Activated CD8-positive, alpha-beta T cell treated with anti-CD3 and anti-CD28 coated beads, Interleukin-2, amount 10 ng/mL, durations not matched to agents 7 days and 5 days (primary cell): ENCODE measurements around the gene SEMA5A. TPM values are rescaled to one million over a fixed set of nuclear protein-coding genes. Genes with fewer than 3 reads are reported as not detected.

ENCODE experiments used
- ATAC-seq: fragments of 150-1000 bp; cut with Tn5 transposase; one replicate; pipeline ENCODE4 v1.10.0; 2021; ENCODE audit warnings: moderate library complexity
- CTCF ChIA-PET: fragments of 350-600 bp; sonication (Branson Sonifier 250); formaldehyde crosslinking; loops from one replicate; lab custom pipeline; 2021; ENCODE audit warnings: antibody characterized with exemption; lab: Charles Lee
- POLR2A ChIA-PET: fragments of 350-600 bp; sonication (Branson Sonifier 250); formaldehyde crosslinking; loops from one replicate; lab custom pipeline; 2021; ENCODE audit warnings: antibody characterized with exemption; lab: Charles Lee
- DNase-seq: peaks from one replicate; pipeline ENCODE4 v3.0.0-alpha.2; 2020
- H3K27ac Mint-ChIP-seq: one replicate; pipeline ENCODE4 v1.8.0; 2021; ENCODE audit warnings: mild to moderate bottlenecking, mixed read lengths
- H3K27me3 Mint-ChIP-seq: one replicate; pipeline ENCODE4 v1.8.0; 2021; ENCODE audit warnings: low read depth, mixed read lengths
- H3K36me3 Mint-ChIP-seq: one replicate; pipeline ENCODE4 v1.8.0; 2021; ENCODE audit warnings: low read depth, mixed read lengths
- H3K4me1 Mint-ChIP-seq: one replicate; pipeline ENCODE4 v1.8.0; 2021; ENCODE audit warnings: low read depth, mixed read lengths
- H3K4me3 Mint-ChIP-seq: one replicate; pipeline ENCODE4 v1.8.0; 2021; ENCODE audit warnings: mild to moderate bottlenecking, mixed read lengths
- H3K9me3 Mint-ChIP-seq: one replicate; pipeline ENCODE4 v1.8.0; 2022; ENCODE audit warnings: mixed read lengths; ENCODE audit not compliant: insufficient read depth
- total RNA-seq, 2 experiments: library from RNA; stranded (reverse); gene quantifications; one replicate each; pipeline ENCODE4 v1.2.3, GENCODE V29; 2021

SEMA5A gene
- total RNA-seq, 2 experiments from 2014 or later: not detected

DNA sequence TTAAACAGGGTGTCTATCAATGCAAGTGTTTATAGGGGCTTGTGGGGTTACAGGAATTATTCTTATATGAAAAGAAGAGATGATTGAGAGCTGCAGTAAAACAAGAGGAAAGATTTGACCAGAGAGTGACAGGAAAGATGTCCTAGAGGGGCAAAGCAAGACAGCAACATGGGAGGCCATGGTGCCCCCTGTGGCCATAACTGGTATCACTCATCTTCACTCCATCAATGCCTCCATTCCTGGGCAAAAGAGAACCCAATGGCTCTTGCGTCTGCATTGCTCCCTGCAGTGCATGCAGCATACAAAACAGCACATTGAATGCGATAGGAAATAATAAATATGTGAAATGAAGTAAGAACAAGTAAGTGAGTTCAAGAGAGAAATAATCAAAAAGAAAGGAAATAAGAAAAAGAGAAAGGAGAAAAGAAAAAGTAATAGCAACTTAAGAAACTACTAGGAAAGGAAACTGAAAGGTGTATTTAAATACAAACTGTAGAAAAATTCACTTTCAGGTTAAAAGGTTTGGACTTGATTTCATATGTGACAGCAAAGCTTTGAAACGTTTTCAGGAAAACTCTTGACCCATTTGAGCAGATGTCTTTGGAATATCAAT is 206.6 kb downstream of the SEMA5A start:
- Mint-ChIP-seq H3K27me3 (no peaks in the 10 kb centered on the region), H3K9me3 (peaks cover 12% of the 10 kb centered on the region), H3K36me3 (no peaks in the 10 kb centered on the region), H3K27ac (no peak overlapping the region), H3K4me1 (no peaks in the 10 kb centered on the region), H3K4me3 (no peak overlapping the region)
- ChIA-PET POLR2A (no interaction called here), CTCF (no interaction called here)
- DNase-seq (no peak), ATAC-seq (no peak)

DNA sequence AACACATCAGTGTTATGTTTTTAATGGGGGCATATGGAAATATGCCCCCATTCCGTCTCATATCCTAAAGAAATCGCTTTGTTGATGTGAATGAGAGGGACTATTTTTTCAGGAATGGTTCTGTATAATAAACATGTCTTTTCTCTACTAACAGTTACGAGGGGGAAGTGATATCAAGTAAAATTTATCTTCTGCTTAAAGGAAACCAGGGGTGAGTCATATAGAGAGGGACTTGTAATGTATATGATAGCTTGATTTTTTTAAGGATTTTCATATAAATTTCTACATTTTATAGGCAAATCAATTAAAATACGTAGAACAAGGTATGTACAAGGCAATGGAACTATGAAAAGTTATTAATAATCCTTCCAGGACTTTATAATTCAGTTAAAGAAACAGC is 207.1 kb downstream of the SEMA5A start:
- POLR2A ChIA-PET: no interaction called here
- CTCF ChIA-PET: no interaction called here

DNA sequence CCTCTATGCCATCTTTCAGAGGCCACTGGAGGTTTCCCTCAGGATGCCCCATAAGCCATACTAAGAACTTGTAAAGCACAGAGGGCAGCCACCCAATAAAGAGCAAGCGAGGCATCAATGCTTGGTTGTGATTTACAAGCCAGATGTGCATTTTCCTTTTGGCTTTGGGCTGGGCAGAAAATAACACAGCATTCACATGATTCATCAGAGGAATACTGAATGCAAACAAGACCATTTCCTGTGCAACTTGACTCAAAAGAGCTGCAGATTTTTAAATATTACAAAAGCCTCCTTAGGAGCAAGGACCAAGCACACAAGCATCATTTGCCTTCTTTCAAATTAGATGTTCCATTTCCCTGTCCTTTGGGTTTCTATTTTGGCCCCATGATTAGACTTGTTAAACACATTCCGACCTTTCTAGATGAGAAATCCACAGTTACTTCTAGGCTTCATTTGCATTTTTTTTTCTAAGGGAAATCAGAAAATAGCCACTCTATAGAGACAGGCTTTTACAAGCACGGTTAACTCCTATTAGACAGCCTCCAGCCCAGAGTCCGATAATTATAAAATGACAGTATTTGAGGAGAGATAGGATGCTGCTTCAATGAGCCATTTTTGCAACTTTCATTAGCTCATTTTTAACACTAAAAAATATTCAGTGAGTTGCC is 207.8 kb downstream of the SEMA5A start:
- Mint-ChIP-seq H3K27me3 (no peaks in the 10 kb centered on the region), H3K4me1 (no peaks in the 10 kb centered on the region), H3K9me3 (peaks cover 12% of the 10 kb centered on the region), H3K36me3 (no peaks in the 10 kb centered on the region), H3K4me3 (no peak overlapping the region), H3K27ac (no peak overlapping the region)
- POLR2A ChIA-PET: no interaction called here
- no peak for DNase-seq
- CTCF ChIA-PET: no interaction called here
- ATAC-seq: no peak

More for the DNA sequence above, 207.1 kb downstream of the SEMA5A start:
- ATAC-seq (no peak), DNase-seq (no peak)
- Mint-ChIP-seq H3K36me3 (no peaks in the 10 kb centered on the region), H3K27ac (no peak overlapping the region), H3K4me3 (no peak overlapping the region), H3K27me3 (no peaks in the 10 kb centered on the region), H3K4me1 (no peaks in the 10 kb centered on the region), H3K9me3 (peaks cover 12% of the 10 kb centered on the region)

DNA sequence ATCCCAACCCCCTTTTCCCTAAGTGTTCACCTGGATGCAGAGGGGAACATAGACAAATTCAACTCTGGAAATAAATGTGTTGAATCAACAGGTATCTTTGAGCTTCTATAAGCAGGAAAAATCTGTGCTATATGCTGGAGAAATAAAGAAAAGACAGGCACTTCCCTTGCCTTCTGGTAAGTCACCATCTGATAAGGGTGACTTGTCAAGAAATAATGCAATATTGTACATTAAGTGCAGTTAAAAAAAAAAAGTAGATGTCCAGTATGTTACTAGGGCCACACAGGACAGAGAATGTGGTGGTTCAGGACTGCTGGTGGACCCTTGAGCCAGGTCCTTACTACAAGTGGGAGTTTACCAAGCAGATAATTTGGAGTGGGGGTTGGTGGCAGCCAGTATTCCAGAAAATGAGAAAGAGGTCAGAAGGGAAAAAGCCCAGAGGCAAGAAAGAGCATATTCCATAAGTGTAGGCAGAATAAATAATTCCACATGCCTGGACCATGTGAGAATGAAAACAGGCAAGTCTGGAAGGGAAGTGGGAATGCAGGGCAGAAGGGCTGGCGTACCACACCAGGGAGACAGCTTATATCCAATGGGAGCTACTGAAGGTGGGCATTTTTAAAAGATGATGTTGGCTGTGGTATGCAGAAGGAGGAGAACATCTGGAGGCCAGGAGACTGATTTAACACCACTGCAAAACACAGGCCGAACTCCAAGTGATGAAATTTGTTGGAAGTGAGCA is 209.9 kb downstream of the SEMA5A start:
- no peaks in the 10 kb centered on the region for H3K4me1 Mint-ChIP-seq
- H3K4me3 Mint-ChIP-seq: no peak overlapping the region
- no peak overlapping the region for H3K27ac Mint-ChIP-seq
- DNase-seq (no peak), ATAC-seq (no peak)
- POLR2A ChIA-PET: no interaction called here
- H3K27me3 Mint-ChIP-seq: no peaks in the 10 kb centered on the region
- CTCF ChIA-PET: no interaction called here
- H3K36me3 Mint-ChIP-seq: no peaks in the 10 kb centered on the region
- peaks cover 12% of the 10 kb centered on the region for H3K9me3 Mint-ChIP-seq

DNA sequence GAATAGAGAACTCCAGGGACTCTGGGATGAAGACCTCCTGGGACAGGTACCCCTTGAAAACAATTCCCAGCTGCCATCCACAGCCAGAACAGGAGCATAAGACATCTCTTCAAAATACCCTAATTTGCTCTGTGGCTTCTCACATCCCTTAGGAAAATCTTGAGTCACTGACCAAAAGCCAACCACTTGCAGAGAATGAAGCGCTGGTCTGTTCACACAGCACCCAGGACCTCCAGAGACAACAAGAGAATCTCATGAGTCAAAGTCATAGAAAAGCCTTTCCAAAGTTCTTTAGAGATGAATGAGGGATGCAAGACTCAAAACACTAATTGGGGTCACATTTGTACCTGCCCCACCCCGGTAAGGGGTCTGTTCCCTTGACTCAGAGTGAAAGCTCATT is 210.6 kb downstream of the SEMA5A start:
- DNase-seq (no peak), ATAC-seq (no peak)
- no peaks in the 10 kb centered on the region for H3K27me3 Mint-ChIP-seq
- ChIA-PET CTCF (no interaction called here), POLR2A (no interaction called here)
- peaks cover 12% of the 10 kb centered on the region for H3K9me3 Mint-ChIP-seq
- H3K27ac Mint-ChIP-seq: no peak overlapping the region
- H3K4me1 Mint-ChIP-seq: no peaks in the 10 kb centered on the region
- no peaks in the 10 kb centered on the region for H3K36me3 Mint-ChIP-seq
- H3K4me3 Mint-ChIP-seq: no peak overlapping the region

DNA sequence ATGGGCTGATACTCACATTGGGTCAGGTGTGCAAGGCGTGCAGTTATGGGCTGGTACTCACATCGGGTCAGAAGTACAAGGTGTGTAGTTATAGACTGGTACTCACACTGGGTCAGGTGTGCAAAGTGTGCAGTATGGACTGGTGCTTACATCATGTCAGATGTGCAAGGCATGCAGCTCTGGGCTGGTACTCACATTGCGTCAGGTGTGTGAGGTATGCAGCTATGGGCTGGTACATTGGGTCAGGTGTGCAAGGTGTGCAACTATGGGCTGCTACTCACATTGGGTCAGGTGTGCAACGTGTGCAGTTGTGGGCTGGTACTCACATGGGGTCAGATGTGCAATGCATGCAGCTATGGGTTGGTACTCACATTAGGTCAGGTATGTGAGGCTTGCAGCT is 213.8 kb downstream of the SEMA5A start:
- no peak for ATAC-seq
- H3K4me1 Mint-ChIP-seq: no peaks in the 10 kb centered on the region
- H3K27ac Mint-ChIP-seq: no peak overlapping the region
- CTCF ChIA-PET: no interaction called here
- no peaks in the 10 kb centered on the region for H3K36me3 Mint-ChIP-seq
- no peaks in the 10 kb centered on the region for H3K27me3 Mint-ChIP-seq
- H3K9me3 Mint-ChIP-seq: no peaks in the 10 kb centered on the region
- POLR2A ChIA-PET: interaction anchor here (0.5 kb wide), 1 partner anchor 1462 kb away, joined by 3 read pairs; no protein-coding TSS in a partner anchor
- DNase-seq: no peak
- H3K4me3 Mint-ChIP-seq: no peak overlapping the region

DNA sequence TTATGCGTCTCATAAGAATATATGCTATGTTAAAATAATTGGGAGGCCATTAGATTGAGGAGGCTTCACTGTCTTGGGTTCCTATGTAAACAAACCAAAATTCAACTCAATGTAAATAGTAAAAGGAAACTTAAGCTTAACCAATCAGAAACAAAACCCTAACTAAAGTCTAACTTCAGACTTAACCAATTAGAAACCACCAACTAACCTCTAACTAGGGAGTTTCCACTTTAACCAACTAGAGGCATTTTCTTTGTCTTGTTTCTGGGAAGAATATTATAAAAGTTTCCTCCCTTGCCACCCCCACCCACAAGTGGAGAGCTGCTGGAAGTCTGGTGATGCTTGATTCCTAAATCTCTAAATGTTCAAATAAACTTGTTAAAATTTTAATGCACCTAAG is 214.5 kb downstream of the SEMA5A start:
- H3K4me1 Mint-ChIP-seq: no peaks in the 10 kb centered on the region
- no peaks in the 10 kb centered on the region for H3K36me3 Mint-ChIP-seq
- ATAC-seq: no peak
- ChIA-PET POLR2A (no interaction called here), CTCF (no interaction called here)
- no peaks in the 10 kb centered on the region for H3K27me3 Mint-ChIP-seq
- no peak overlapping the region for H3K27ac Mint-ChIP-seq
- no peaks in the 10 kb centered on the region for H3K9me3 Mint-ChIP-seq
- no peak for DNase-seq
- H3K4me3 Mint-ChIP-seq: no peak overlapping the region

DNA sequence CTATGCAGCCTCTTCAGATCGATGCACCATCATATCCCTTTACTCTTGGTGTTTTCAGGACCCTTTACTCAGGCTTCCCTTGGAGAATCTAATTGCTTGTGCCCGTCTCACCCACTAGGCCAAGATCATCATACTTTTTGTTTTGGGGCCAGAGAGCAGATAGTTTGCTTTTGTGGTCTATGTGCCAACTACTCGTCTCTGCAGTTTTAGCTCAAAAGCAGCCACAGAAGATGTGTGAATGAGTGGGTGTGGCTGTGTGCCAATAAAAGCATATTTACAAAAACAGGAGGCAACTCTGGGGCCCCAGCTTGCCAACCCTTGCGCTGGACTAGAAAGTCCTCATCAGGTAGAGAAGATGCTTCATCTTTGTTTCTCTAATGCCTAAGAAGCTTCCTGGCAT is 216.8 kb downstream of the SEMA5A start:
- no peaks in the 10 kb centered on the region for H3K36me3 Mint-ChIP-seq
- no peak for DNase-seq
- no peak overlapping the region for H3K27ac Mint-ChIP-seq
- ATAC-seq: no peak
- ChIA-PET CTCF (no interaction called here), POLR2A (no interaction called here)
- H3K4me3 Mint-ChIP-seq: no peak overlapping the region
- no peaks in the 10 kb centered on the region for H3K27me3 Mint-ChIP-seq
- no peaks in the 10 kb centered on the region for H3K4me1 Mint-ChIP-seq
- H3K9me3 Mint-ChIP-seq: no peaks in the 10 kb centered on the region

DNA sequence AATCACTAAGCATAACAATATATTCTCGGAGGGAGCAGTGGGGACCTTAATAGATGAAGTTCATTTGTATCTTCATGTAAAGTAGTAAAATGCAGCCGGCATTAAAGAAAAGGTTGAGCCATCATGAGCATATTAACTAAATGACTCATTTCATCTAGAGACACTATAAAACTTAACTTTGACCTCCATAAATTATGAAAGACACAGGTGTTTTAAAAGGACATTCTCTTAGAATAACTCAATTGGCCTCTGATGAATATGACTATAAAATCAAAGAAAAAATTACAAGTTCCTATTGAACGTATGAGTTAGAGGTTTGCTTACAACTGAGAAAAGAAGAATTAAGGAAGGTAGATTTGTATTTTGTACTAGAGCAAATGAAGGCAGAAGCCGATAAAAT is 220.3 kb downstream of the SEMA5A start:
- Mint-ChIP-seq H3K9me3 (no peaks in the 10 kb centered on the region), H3K4me3 (no peak overlapping the region), H3K4me1 (no peaks in the 10 kb centered on the region), H3K36me3 (no peaks in the 10 kb centered on the region), H3K27ac (no peak overlapping the region), H3K27me3 (no peaks in the 10 kb centered on the region)
- ChIA-PET POLR2A (no interaction called here), CTCF (no interaction called here)
- no peak for DNase-seq
- no peak for ATAC-seq

DNA sequence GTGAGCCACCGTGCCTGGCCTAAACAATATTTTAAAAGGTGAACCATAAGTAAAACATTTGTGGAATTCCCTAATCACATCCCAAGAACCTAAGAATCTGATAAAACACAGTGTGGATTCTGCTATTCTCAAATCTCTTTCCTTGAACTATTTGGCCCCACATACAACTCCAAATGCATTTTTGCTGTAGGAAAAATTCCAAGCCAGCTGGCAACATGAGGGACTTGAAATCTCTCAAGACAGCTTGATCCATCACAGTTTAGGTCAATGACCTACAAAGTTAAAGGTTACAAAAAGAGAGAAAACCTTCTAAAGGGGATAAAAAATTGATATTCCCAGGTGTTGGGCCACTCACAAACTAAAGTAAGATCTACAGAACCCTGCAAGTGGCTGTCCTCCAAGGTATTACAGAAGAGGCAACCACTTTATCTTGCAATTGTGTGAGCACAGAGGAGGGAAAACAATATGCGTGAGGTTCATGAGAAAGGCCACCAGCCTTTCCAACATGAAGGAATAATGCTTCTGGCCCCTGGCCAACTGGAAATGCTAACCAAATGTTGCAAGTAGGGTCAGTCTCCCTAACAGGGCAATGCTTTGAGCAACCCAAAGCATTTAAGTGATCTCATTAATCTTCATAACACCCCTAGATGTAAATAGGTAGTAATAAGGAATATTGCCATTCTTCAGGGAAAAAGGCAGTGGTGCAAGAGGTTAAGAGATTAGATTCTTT is 221.4 kb downstream of the SEMA5A start:
- no peaks in the 10 kb centered on the region for H3K4me1 Mint-ChIP-seq
- no peaks in the 10 kb centered on the region for H3K9me3 Mint-ChIP-seq
- no peak for ATAC-seq
- no peak for DNase-seq
- H3K36me3 Mint-ChIP-seq: no peaks in the 10 kb centered on the region
- ChIA-PET POLR2A (no interaction called here), CTCF (no interaction called here)
- no peak overlapping the region for H3K4me3 Mint-ChIP-seq
- H3K27ac Mint-ChIP-seq: no peak overlapping the region
- no peaks in the 10 kb centered on the region for H3K27me3 Mint-ChIP-seq

DNA sequence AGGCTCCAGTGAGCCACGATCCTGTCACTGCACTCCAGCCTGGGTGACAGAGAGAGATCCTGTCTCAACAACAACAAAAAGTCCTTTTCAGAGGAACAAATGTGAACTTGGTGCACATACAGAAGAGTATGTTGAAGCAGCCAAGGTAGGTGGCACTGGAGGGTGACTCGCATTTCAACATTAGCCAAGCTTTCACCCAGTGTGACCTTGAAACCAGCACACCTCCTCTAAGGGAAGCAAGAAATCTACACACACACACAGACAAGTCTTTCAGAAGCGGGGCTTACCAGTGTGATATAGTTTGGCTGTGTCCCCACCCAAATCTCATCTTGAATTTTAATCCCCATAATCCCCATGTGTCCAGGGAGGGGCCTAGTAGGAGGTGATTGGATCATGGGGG is 225.2 kb downstream of the SEMA5A start:
- CTCF ChIA-PET: no interaction called here

DNA sequence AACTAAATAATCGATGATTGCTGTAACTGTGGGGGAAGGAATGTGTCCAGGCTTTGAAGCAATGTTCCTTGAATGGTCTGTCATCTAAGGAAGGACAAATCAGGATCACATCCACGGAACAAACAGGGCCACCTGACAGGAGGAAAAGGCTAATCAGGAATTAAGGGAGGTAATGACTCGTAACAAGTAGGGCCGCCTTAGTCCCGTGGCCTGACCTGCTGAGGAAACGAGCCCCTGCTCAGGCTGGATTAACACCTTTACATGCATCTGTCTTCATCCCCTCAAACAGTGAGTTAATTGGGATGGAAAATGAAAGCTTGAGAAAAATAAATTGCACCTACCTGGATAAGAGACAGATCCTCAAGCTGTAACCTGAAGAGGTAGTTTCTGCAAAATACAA is 227.8 kb downstream of the SEMA5A start:
- H3K4me3 Mint-ChIP-seq: no peak overlapping the region
- no peaks in the 10 kb centered on the region for H3K9me3 Mint-ChIP-seq
- no peaks in the 10 kb centered on the region for H3K4me1 Mint-ChIP-seq
- DNase-seq: no peak
- H3K27me3 Mint-ChIP-seq: no peaks in the 10 kb centered on the region
- no peaks in the 10 kb centered on the region for H3K36me3 Mint-ChIP-seq
- H3K27ac Mint-ChIP-seq: no peak overlapping the region
- CTCF ChIA-PET: no interaction called here
- POLR2A ChIA-PET: no interaction called here
- ATAC-seq: no peak

More for the DNA sequence above, 225.2 kb downstream of the SEMA5A start:
- DNase-seq: no peak
- POLR2A ChIA-PET: no interaction called here
- Mint-ChIP-seq H3K36me3 (no peaks in the 10 kb centered on the region), H3K27me3 (no peaks in the 10 kb centered on the region), H3K27ac (no peak overlapping the region), H3K4me3 (no peak overlapping the region), H3K4me1 (no peaks in the 10 kb centered on the region), H3K9me3 (no peaks in the 10 kb centered on the region)
- ATAC-seq: no peak
